Ascending aorta (tissue), 2 donors: ENCODE results near the gene VSIG4. TPM values are rescaled to one million over a fixed set of nuclear protein-coding genes. Genes with fewer than 3 reads are reported as not detected.

ENCODE experiments used
- DNase-seq, 2 donors: peaks; one replicate each; pipeline ENCODE4 v3.0.0-alpha.2; 2019; ENCODE audit warnings: low spot score in 2 of 2
- H3K27ac ChIP-seq, 2 donors: fragments of 200-600 bp; sonication (generic); one replicate each; pipeline ENCODE4 v1.5.1; 2016 to 2017; ENCODE audit warnings: mild to moderate bottlenecking in 1 of 2
- H3K27me3 ChIP-seq: fragments of 200-600 bp; sonication (generic); one replicate; pipeline ENCODE4 v1.5.1; 2017
- H3K36me3 ChIP-seq, 2 donors: fragments of 200-600 bp; sonication (generic); one replicate each; pipeline ENCODE4 v1.5.1; 2016
- H3K4me1 ChIP-seq, 2 donors: fragments of 200-600 bp; sonication (generic); one replicate each; pipeline ENCODE4 v1.5.1; 2016 to 2017; ENCODE audit warnings: mild to moderate bottlenecking in 1 of 2
- H3K4me3 ChIP-seq, 2 donors: fragments of 200-600 bp; sonication (generic); one replicate each; pipeline ENCODE4 v1.5.1; 2016 to 2017; ENCODE audit warnings: mild to moderate bottlenecking in 1 of 2
- H3K9me3 ChIP-seq, 2 donors: fragments of 200-600 bp; sonication (generic); one replicate each; pipeline ENCODE4 v1.5.1; 2016
- intact Hi-C: fragments of 100-400 bp; cut with DNase I; formaldehyde crosslinking; loops from one replicate; pipeline ENCODE4 v1.15.1; 2023
- total RNA-seq: library from RNA; depleted of rRNA; stranded (reverse); fragments of >200 nt; gene quantifications from one replicate; pipeline ENCODE4 v1.1.0, GENCODE V29; 2016
- TF ChIP-seq, protein P1 (sequence below), 3 experiments: fragments of 200-600 bp in 2 of 3; fragments of 450-650 bp in 1 of 3; sonication (generic) in 2 of 3; IDR thresholded peaks; one replicate each; pipeline ENCODE4 v1.5.1; 2016 to 2019; ENCODE audit warnings: antibody characterized with exemption in 3 of 3, mild to moderate bottlenecking in 1 of 3, moderate library complexity in 1 of 3

Gene VSIG4
- total RNA-seq, 1 donor from 2014 or later = 157 TPM

DNA sequence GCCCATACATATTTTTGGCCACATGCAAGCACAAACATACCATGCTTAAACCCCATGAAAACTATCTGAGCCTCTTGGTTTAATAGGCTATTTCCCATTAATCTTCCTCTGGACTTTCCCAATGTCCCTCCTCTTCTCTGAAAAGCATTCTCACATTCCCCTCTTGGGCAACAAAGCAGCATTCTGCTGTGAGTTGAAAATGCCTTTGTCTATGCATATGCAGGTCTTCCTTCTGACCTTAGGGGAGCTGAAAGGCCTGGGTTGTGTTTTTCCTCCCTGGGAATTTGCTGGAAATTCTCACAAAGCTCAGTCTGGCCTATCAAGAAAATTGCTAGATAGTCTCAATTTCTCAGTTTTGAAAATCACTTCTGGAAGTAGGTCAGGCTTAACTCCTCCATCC is 4.2 kb downstream of the VSIG4 start:
- TF ChIP-seq, protein P1, sequence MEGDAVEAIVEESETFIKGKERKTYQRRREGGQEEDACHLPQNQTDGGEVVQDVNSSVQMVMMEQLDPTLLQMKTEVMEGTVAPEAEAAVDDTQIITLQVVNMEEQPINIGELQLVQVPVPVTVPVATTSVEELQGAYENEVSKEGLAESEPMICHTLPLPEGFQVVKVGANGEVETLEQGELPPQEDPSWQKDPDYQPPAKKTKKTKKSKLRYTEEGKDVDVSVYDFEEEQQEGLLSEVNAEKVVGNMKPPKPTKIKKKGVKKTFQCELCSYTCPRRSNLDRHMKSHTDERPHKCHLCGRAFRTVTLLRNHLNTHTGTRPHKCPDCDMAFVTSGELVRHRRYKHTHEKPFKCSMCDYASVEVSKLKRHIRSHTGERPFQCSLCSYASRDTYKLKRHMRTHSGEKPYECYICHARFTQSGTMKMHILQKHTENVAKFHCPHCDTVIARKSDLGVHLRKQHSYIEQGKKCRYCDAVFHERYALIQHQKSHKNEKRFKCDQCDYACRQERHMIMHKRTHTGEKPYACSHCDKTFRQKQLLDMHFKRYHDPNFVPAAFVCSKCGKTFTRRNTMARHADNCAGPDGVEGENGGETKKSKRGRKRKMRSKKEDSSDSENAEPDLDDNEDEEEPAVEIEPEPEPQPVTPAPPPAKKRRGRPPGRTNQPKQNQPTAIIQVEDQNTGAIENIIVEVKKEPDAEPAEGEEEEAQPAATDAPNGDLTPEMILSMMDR (IDR thresholded peaks at IDR 0.05) = no peak
- intact Hi-C loops = no loop called here
- Histone ChIP-seq H3K36me3 (no peaks in the 10 kb centered on the region), H3K4me1 (no peaks in the 10 kb centered on the region), H3K27me3 (no peaks in the 10 kb centered on the region), H3K4me3 (no peak overlapping the region), H3K9me3 (no peaks in the 10 kb centered on the region), H3K27ac (no peak overlapping the region)
- DNase-seq = no peak

- Histone ChIP-seq H3K4me3 (no peak overlapping the region), H3K4me1 (no peaks in the 10 kb centered on the region), H3K27me3 (no peaks in the 10 kb centered on the region), H3K36me3 (no peaks in the 10 kb centered on the region), H3K27ac (no peak overlapping the region), H3K9me3 (no peaks in the 10 kb centered on the region)
- intact Hi-C loops = no loop called here
- TF ChIP-seq, protein P1 (IDR thresholded peaks at IDR 0.05) = peak in 2 of 3 experiments; percentile 41 to 50
- no peak for DNase-seq
Observed at GRCh38 chrX:66030505-66031317, 9.2 kb downstream of the VSIG4 start.

GRCh38 chrX:66028936-66029335 is 10.9 kb downstream of the VSIG4 start:
- H3K4me1 ChIP-seq = no peaks in the 10 kb centered on the region
- H3K27ac ChIP-seq = no peak overlapping the region
- no peak overlapping the region for H3K4me3 ChIP-seq
- no peak for DNase-seq
- H3K9me3 ChIP-seq = no peaks in the 10 kb centered on the region
- no peaks in the 10 kb centered on the region for H3K36me3 ChIP-seq
- intact Hi-C loops = no loop called here
- no peaks in the 10 kb centered on the region for H3K27me3 ChIP-seq
- TF ChIP-seq, protein P1 (IDR thresholded peaks at IDR 0.05) = no peak

GRCh38 chrX:66024570-66024969 is 15.3 kb downstream of the VSIG4 start:
- DNase-seq = no peak
- Histone ChIP-seq H3K4me1 (no peaks in the 10 kb centered on the region), H3K9me3 (no peaks in the 10 kb centered on the region), H3K27me3 (no peaks in the 10 kb centered on the region), H3K4me3 (no peak overlapping the region), H3K36me3 (no peaks in the 10 kb centered on the region), H3K27ac (no peak overlapping the region)
- intact Hi-C loops = no loop called here
- TF ChIP-seq, protein P1 (IDR thresholded peaks at IDR 0.05) = no peak

DNA sequence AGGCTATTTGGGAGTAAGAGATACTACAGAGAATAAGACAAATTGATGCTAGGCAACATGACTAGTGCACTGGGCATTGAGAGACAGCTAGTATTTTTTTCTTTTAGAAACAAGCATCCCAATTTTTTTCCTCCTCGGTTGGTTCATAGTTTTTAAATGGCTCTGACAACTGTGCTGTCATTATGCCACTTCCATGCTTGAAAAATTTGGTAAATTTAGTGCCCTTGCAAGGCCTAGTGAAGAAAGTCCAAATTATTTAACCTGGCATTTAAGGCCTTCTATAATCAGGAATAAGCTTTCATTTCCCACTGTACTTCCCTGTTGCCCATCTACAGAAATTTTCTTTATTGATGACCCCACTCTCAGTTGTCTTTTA is 15.8 kb downstream of the VSIG4 start:
- Histone ChIP-seq H3K4me1 (no peaks in the 10 kb centered on the region), H3K9me3 (no peaks in the 10 kb centered on the region), H3K27ac (no peak overlapping the region), H3K4me3 (no peak overlapping the region), H3K27me3 (no peaks in the 10 kb centered on the region), H3K36me3 (no peaks in the 10 kb centered on the region)
- intact Hi-C loops = no loop called here
- no peak for DNase-seq
- TF ChIP-seq, protein P1 (IDR thresholded peaks at IDR 0.05) = no peak
